HG03159 (cell line): ENCODE results near the gene COL13A1.

Source experiments
- ATAC-seq: cut with Tn5 transposase; IDR thresholded peaks from one replicate; pipeline ENCODE4 v1.9.1; 2021; ENCODE audit warnings: mild to moderate bottlenecking, moderate library complexity; ENCODE audit not compliant: unreplicated experiment

COL13A1 gene

DNA sequence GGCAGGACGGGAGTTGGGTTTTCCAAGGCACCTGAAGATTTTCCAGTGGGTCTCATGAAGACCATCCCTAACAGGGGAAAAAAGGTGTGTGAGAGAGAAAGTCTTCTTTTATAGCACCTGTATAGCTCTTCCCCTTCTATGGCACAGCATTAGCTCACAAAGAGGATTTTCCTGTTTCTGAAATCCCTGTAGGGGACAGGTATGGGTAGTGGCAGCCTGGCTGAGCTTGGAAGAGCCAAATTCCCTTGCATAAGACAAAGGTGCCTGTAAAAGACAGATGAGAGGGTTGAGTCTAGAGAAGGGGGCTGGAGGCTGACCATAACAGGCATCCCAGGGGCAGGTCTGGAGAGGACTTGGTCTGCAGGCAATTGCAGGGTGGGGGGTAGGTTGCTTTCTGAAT lies 63.7 kb downstream of the COL13A1 start:
- ATAC-seq: no peak

DNA sequence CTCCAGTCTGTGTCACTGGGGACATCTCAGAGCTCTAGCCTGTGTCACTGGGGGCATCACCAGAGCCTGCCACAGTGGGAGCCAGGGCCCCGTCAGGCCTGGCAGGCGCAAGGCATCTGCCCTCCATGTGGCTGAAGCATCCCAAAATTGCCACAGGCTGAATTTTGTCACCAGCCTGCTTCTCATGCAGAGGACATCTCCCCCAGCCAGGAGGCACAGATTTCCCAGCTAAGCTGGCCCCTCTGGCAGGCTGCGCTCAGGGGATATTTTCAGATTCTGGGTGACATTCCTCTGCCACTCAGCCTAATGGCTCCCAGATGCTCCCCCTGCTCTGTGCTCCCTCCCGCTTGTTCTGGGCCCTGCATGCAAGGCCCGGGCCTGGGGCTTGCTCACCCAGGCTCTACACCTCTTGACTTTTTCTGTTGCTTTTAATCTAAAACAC lies 64.6 kb downstream of the COL13A1 start:
- ATAC-seq: no peak

DNA sequence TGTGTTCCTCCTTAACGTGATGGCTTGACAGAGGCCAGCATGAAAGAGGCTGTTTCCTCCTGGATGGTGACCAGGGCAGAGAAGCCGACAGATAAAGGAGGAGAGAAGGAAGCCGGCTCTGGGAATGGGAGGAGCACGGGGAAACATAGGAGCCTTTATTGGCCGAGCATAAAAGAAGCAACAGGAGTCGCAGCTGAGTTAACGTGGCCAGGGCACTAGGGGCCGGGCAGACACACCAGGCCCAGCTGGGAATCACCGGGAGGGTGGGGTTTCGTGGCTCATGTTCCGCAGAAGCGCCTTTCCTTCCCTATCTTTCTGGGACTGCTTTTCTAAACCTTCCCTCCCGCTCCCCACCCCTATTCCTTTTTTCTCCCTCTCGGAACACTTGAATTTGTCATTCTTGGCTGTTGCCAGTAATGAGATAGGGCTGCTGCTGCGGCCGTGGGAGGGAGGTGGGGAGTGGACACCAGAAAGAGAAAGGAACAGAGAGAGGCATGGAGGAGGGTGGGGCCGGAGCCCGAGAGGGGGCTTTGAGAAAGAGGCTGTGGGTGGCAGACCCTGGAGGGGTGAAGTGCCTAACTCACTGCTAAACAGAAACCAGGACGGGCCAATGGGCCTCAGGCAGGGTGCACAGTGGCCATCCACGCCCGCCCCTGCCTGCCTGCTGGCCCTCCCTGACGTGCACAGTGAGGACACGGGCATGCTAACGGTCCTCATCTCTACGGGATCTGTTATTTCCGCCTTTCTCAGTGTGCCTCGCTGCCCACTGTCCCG lies 65.2 kb downstream of the COL13A1 start:
- no peak for ATAC-seq

DNA sequence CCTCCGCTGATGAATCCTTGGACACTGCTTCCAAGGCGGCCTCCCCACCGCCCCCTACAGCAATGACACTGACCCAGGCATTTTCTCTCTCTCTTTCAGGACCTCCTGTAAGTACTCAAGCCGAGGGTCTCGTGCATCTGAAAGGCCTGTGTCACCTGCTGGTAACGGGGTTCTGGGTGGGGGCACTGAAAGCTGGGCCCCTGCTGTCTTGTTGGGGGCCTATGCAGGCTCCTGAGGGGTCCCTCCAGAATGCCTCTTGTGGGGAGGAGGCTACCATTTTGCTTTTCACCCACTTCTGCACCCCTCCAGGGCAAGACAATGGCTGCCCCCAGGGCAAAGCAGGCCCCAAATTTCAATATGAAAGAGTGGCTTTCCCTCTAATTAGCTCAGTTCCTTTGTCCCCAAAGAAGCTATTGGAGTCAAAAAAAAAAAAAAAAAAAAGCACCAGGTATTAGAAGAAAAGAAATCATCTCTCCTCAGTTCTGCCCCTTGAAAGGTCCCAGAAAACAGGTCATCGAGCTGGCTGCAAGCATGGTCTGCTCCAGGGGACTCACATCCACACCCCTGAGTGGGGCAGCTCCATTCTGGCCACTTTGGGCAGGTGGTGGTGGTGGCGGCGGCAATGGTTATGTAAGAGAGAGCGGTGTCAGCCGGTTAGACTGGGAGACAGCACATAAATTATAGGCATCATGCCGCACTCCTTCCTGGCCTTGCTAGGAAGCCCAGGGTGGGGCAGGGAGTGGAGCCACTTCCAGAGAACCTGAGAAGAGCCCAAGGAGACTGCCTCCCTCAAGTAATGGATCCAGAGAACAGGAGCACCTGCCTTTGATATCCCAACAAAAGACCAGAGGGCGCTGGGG lies 66.2 kb downstream of the COL13A1 start:
- no peak for ATAC-seq

DNA sequence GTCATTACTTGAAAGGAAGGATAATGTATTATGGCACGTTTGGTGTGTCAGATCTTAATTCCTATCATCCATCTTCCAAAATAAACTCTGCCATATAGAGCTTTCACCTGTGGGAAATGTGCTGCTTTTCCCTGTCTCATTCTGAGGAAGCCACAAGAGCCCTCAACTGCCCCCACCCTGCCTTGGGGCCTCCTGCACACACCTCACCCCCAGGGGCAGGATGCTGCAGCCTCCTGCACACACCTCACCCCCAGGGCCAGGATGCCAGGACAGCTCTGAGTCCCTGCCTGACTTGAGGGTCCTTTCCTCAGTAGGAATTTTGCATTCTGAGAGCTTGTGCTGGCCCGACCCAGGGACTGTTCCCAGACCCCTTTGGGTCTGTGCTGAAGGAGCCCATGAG lies 67.1 kb downstream of the COL13A1 start:
- ATAC-seq: no peak

DNA sequence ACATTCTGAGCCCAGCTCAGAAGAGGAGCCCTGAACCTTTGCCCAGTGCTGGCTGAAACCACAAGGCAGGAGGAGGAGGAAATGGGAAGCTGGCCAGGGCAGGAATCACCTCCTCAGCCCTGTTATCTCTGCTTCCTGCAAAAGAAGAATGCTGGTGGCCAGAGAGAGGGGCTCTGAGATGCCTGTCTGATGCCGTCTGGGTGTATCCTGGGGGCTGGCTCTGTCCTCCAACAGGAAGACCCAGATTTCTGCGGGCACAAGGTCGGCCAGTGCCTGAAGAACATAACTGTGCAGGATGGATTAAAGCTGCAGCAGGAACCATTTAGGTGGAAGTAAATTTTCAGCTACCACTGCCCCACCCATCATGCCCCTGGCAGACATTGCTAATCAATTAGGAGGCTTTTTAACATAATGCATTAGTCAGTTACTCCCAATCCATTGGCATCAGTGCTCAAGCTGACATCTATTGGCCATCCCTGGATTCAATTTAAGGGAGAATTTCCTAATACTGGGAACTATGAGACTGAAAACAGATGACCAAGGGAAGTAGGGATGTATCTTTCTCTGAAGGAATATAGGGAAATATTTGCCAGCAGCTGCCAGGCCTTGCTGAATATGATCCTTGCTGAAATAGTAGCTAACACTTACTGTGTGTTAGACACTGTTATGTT lies 67.7 kb downstream of the COL13A1 start:
- ATAC-seq: no peak

DNA sequence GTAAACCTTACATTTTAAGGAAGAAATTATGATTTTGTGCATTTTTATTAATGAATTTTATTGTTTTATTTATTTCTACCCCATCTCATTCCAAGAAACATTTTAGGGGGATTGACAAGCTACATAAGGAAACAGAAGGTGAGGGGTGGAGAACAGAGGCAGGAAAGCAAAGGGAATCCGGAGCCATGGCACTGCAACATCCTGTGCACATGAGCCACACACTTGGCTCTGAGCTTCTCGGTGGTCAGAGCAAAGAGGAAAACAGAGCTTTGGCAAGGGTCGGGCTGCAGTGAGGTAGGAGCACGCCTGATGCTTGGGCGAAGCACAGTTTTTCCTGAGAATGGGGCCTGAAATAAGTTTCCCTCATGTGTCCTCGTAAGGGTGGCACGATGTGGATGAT lies 68.9 kb downstream of the COL13A1 start:
- ATAC-seq: no peak

DNA sequence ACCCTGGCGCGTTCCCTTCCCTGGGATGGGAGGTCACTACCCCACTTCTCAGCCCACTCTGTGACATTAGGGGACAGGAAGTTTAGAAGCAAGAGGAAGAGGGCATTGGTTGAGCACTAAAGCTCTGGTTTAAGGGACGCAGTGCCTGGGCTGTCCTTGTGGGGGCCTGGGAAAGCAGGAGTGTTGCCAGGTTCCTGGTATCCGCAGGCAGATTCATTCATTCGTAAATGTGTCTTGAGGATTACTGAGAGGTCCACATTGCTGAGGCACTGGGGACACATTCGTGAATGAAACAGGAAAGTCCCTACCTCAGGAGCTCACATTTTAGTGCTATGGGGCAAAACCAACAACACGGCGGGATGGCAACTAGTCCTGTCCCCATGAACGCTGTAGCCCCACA lies 69.4 kb downstream of the COL13A1 start:
- ATAC-seq: no peak

DNA sequence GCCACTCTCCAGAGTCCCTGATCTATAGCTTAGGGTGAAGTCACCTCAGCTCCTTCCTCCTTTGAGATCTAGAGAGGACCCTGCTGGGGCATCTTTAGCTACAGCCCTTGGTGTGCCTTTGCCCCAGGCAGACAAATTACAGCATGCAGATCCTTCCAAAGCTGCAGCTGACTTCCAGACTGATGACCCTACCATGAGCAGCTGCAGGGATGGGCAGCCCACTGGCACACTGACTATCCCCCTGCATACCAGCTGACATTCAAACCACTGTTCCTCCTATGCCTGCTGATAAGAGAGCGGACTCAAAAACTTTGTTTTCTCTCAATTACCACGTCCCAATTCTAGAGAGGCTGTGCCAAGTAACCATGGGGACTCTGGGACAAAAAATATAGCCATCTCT lies 70.6 kb downstream of the COL13A1 start:
- ATAC-seq: no peak

DNA sequence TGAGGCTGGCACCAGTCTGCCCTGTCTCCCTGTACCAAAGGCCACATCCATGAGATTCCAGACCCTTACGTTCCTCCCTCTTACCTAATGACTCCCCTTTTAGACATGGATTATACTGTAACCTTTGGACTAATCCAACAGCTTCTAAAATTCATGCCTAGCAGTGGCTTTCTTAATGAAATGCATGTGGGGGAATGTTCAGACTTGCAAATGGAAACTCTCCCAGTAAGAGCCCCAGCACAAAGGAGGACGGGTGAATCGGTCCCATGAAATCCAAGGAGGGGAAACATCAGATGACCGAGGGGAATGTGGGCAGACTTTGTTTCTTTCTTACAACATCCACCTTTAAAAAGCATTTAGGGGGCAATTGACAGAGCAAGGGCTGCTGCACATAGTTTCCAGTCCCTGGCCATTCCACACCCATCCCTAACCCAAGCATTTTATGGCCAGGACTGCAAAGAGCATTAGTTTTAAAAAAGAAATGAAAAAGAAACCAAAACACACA lies 71.5 kb downstream of the COL13A1 start:
- no peak for ATAC-seq

DNA sequence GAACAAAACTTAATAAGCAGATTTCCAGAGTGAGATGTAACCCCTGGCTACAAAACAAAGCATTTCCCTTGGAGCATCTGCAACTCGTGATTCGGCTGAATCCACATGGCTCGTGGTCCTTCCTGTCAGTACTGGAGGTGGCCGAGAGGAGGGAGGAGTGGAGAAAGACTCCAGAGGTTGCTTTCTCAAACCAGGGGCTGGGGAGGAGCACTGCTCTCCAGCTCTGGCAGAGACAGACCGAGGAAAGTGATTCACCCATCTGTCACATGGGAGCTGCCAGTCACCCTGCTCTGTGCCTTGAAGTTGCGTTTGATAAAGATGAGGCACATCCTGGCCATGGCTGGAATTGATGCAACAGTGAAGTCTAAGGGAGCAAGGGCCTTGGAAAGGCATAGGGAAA lies 72.7 kb downstream of the COL13A1 start:
- no peak for ATAC-seq

DNA sequence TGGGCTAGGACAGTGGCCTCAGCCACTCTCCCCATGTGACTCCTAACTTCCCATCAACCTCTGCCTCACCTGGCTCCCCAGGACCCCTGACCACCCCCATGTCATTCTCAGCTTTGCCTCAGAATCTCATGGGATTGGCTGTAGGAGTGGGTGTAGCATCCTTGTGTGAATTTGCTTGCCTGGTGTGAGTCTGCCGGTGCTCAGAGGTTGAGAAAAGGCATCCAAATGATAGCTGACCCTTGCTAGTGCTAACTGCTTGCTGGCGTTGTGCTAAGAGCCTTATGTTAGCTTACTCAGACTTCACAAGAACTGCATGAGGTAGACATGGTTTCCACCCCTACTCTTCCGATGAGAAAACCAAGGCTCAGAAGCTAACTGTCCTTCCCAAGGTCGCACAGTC lies 74.2 kb downstream of the COL13A1 start:
- no peak for ATAC-seq

DNA sequence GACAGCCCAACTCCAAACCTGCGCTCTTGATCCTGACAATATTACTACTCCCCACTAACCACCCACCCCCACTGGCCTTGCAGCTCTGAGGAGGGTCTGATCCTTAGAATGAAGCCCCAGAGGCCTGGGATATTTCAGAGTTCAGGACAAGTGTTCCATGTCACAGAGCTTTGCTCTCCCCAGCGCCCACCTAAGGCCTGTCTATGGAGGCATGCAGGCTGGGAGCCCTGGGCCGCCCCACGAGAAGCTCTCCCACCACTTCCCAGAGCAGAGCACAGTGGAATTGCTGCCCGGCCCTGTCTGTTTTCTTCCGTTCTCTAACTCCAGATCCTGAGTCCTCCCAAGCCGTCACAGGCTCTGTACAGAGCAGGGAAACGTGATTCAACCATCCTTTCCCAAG lies 74.6 kb downstream of the COL13A1 start:
- no peak for ATAC-seq

DNA sequence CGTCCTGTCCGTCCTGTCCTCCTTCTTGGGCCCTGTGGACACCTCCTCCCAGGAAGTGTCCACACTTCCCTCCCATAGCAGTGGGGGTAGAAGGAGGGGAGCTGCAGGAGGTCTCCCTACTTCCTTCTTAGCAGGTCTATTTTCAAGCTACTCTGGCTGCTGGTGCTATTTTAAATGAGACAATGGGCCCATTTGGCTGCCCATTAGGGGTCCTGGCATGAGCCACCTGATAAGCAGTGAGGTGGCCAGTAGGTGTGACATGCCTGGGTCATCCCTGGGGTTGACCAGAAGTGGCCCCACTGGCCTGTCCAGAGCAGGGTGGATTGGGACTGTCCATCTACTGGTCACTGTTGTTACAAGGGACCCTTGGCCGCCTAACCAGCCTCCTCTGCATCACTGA lies 75.2 kb downstream of the COL13A1 start:
- ATAC-seq: no peak

DNA sequence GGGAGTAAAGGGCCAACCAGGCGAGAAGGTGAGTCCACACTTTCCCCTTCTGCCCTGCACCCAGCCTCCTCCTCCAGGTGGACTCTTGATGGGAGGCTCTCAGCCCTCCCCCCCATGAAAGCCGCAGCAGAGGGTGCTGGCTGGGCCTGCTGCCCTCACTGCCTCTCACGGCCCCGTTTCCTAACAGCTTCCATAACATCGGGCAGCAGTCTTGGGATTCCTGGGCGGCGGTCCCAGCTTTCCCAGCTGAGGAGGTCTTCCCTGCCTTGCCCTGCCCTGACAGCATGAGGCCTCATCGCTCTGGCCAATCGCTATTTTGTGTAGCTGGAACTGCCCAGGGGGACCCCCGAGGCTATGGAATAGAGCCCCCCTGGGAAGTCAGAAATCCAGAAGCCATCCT lies 76.3 kb downstream of the COL13A1 start:
- ATAC-seq: no peak

DNA sequence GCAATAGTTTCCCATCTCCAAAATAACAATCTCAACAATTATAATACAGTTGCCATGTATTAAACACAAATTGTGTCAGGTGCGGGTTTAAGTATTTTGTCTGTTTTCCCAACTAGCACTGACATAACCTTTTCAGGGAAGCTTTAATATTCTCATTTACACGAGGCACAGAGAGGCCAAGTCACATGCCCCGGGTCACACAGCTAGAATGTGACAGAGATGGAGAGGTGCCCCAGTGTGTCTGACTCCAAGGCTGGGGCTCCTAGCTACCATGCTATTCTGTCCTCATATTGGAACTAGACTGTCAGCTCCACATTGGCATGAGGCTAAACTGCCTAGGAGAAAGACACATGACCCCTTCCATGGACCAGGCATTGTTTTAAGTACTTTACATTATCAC lies 77.2 kb downstream of the COL13A1 start:
- no peak for ATAC-seq

DNA sequence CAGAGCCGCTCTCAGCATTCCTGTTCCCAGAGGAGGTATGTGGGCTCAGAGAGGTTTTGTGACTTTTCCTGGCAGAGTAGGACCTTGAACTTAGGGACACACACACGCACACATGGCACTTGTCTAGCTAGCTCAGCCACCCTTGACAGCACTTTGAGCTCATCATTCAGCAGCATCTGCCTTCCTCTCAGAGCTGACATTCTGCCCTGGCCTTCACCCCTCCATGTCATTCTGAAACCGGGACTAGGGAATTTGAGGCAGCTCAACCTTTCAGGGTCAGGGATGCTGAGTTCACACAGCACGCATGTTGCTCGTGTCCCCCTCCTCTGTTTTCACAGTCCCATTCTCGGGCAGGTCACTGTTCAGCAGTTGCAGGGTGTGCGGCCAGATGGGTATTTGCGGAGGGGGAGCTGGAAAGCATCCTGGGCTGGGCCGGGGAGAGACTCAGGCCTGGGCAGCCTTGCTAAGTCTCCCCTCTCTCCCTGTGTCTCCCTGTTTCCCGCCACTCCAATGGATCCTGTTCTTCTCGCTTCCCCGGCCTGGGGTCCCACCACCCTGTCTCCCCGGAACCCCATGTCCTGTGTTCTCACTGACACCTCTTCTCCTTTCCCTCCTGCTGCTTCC lies 78.0 kb downstream of the COL13A1 start:
- ATAC-seq: no peak

DNA sequence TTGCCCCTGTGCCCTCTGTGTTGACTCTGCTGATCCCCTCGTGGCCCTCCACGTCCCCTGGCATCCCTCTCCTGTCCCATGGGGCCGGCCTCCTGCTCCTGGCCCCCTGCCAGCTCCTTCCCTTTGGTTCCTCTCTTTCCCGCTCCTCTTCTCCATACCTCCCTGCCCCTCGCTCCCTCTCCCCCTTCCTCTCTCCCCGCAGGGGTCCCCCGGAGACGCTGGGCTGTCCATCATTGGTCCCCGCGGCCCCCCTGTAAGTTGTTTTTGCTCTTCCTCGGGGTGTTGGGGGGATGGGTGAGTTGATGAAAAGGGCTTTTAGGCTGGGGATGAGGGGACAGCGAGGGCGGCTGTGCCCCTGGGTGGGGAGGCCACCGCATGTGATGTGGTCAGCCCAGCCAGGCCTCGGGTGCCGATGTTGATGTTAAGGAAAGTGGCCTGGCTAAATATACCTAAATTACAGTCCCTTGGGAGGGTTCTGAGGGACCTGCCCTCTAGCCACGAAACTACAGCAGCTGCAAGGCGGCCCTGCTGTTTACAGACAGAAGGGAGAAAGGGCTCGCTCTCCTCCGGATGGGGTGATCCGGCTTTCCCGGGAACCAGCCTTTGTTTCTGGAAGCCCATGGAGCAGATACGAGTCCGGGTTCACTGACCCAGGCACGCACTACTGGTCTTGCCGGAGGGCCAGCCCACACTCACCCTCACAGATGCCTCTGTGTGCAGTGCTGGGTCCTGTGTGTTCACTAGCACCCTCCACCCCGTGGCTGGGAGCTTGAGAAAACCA lies 78.8 kb downstream of the COL13A1 start:
- ATAC-seq: no peak

DNA sequence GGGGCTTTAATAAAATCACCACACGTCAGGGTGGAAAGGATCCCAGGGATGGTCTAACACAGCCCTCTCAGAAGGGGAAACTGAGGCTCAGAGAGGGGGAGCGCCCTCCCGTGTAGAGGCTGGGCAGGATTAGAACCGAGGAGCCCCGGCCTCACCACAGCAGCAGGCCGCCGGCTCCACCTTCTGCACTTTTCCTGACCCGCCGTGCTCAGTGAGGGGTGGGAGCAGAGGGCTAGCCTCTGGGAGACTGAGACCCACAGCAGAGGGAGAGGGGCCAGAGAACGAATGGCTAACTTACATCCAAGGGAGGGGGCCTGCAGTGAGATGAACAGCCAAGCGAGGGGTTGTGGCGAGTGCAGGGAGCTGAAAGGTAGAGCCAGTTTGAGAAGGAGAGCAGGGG lies 79.5 kb downstream of the COL13A1 start:
- no peak for ATAC-seq

DNA sequence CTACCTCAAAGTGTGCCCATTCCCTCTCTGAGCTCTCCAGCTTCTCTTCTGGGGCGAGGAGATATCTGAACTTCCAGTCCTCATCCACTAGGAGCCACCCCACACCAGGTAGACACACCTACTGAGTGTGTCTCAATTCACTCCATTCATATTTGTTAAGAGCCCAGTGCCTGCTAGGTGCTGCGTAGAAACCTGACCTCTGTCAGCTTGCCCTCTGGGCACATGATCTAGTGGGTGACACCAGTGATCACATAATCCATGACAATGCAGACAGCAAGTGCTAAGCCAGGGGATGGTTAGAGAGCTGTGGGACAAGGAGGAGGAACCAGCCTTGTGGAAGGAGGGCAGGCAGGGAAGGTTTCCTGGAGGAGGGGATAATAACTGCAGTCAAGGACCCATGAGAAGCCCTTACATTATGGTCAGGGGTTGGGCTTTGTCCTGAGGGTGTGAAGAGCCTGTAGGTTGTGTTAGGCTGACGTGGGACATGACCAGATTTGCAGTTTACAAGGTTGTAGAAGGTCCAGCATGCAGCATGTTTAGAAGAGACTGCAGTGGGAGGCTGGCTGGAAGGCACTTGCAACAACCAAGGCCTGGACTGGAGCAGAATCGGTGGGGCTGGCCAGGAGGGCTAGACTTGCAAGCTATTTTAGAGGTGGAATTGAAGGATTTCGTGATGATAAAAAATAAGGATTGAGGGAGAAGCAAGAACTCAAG lies 81.8 kb downstream of the COL13A1 start:
- no peak for ATAC-seq
